T follicular helper cell (primary cell): ENCODE results near the gene TPD52L1.
A peak's percentile ranks its signal among the peaks of the same experiment; 100 is the strongest.
"Not testable (repeated sequence)": the region's sequence is repeated elsewhere in the genome, so short reads cannot be mapped to it uniquely, and the experiment has no call there.

Experiments
- DNase-seq: peaks from one replicate; pipeline ENCODE4 v3.0.0-alpha.2; 2020; ENCODE audit warnings: low read depth

TPD52L1 gene

GRCh38 chr6:125142618-125143017 lies 11.0 kb upstream of the TPD52L1 start:
- DNase-seq = no peak

GRCh38 chr6:125144822-125145221 lies 8.8 kb upstream of the TPD52L1 start:
- DNase-seq = no peak

GRCh38 chr6:125149256-125150144 lies 4.1 kb upstream of the TPD52L1 start:
- DNase-seq = no peak

GRCh38 chr6:125151700-125152099 lies 1.9 kb upstream of the TPD52L1 start:
- no peak for DNase-seq

- DNase-seq = no peak
Observed at GRCh38 chr6:125154118-125154760, 666 bp downstream of the TPD52L1 start.

GRCh38 chr6:125154761-125155135 lies 1.2 kb downstream of the TPD52L1 start:
- DNase-seq = peak; percentile 4

GRCh38 chr6:125155344-125155743 lies 1.8 kb downstream of the TPD52L1 start:
- no peak for DNase-seq

- no peak for DNase-seq
Observed at GRCh38 chr6:125156496-125156895, 2.9 kb downstream of the TPD52L1 start.

GRCh38 chr6:125157280-125157679 lies 3.7 kb downstream of the TPD52L1 start:
- DNase-seq = no peak

- DNase-seq = no peak
Observed at GRCh38 chr6:125157725-125158124, 4.2 kb downstream of the TPD52L1 start.

- not testable (repeated sequence) for DNase-seq
Observed at GRCh38 chr6:125163339-125163738, 9.8 kb downstream of the TPD52L1 start.

GRCh38 chr6:125163811-125164210 lies 10.2 kb downstream of the TPD52L1 start:
- DNase-seq = no peak

- DNase-seq = no peak
Observed at GRCh38 chr6:125164696-125165095, 11.1 kb downstream of the TPD52L1 start.

GRCh38 chr6:125165256-125165655 lies 11.7 kb downstream of the TPD52L1 start:
- DNase-seq = no peak

GRCh38 chr6:125165776-125166175 lies 12.2 kb downstream of the TPD52L1 start:
- no peak for DNase-seq

- DNase-seq = no peak
Observed at GRCh38 chr6:125166711-125167110, 13.1 kb downstream of the TPD52L1 start.

- no peak for DNase-seq
Observed at GRCh38 chr6:125167579-125167978, 14.0 kb downstream of the TPD52L1 start.

- no peak for DNase-seq
Observed at GRCh38 chr6:125169058-125169457, 15.5 kb downstream of the TPD52L1 start.

GRCh38 chr6:125169522-125169921 lies 15.9 kb downstream of the TPD52L1 start:
- no peak for DNase-seq

GRCh38 chr6:125170376-125170775 lies 16.8 kb downstream of the TPD52L1 start:
- DNase-seq = no peak

- no peak for DNase-seq
Observed at GRCh38 chr6:125173341-125174095, 19.9 kb downstream of the TPD52L1 start.

GRCh38 chr6:125174626-125175025 lies 21.1 kb downstream of the TPD52L1 start:
- no peak for DNase-seq
